GM12875 (cell line): ENCODE measurements around the gene RASL12.
A peak's percentile ranks its signal among the peaks of the same experiment; 100 is the strongest.
"Not testable (repeated sequence)": the region's sequence is repeated elsewhere in the genome, so short reads cannot be mapped to it uniquely, and the experiment has no call there.

Experiments used
- H3K4me3 ChIP-seq: one replicate; pipeline ENCODE4 v1.5.1; 2011; ENCODE audit warnings: low read depth, low read length, control low read depth
- CTCF ChIP-seq: IDR thresholded peaks from 2 replicates; pipeline ENCODE4 v1.5.1; 2011; ENCODE audit warnings: low read depth, mild to moderate bottlenecking, control low read depth, inconsistent platforms, low read length, moderate library complexity, borderline replicate concordance; ENCODE audit not compliant: insufficient read depth

RASL12 gene

GRCh38 chr15:65102912-65103311 is 35.1 kb upstream of the RASL12 start:
- H3K4me3 ChIP-seq: no peak overlapping the region
- no peak for TF ChIP-seq CTCF

- H3K4me3 ChIP-seq: no peak overlapping the region
- TF ChIP-seq CTCF: no peak
Observed at GRCh38 chr15:65101891-65102708, 34.3 kb upstream of the RASL12 start.

GRCh38 chr15:65101411-65101890 is 33.7 kb upstream of the RASL12 start:
- TF ChIP-seq CTCF: peak; percentile 81
- no peak overlapping the region for H3K4me3 ChIP-seq

- H3K4me3 ChIP-seq: no peak overlapping the region
- TF ChIP-seq CTCF: no peak
Observed at GRCh38 chr15:65100442-65100841, 32.7 kb upstream of the RASL12 start.

GRCh38 chr15:65099801-65100200 is 32.0 kb upstream of the RASL12 start:
- H3K4me3 ChIP-seq: not testable (repeated sequence)

- TF ChIP-seq CTCF: no peak
Observed at GRCh38 chr15:65099336-65099735, 31.5 kb upstream of the RASL12 start.

GRCh38 chr15:65097651-65098263 is 30.0 kb upstream of the RASL12 start:
- H3K4me3 ChIP-seq: no peak overlapping the region
- TF ChIP-seq CTCF: no peak

More at GRCh38 chr15:65099336-65099735, 31.5 kb upstream of the RASL12 start:
- no peak overlapping the region for H3K4me3 ChIP-seq
